ENCODE data around the gene TACSTD2. TPM values are rescaled to one million over a fixed set of nuclear protein-coding genes. Genes with fewer than 3 reads are reported as not detected.

Gene TACSTD2
- polyA plus RNA-seq, 1 donor from 2014 or later: not detected

DNA sequence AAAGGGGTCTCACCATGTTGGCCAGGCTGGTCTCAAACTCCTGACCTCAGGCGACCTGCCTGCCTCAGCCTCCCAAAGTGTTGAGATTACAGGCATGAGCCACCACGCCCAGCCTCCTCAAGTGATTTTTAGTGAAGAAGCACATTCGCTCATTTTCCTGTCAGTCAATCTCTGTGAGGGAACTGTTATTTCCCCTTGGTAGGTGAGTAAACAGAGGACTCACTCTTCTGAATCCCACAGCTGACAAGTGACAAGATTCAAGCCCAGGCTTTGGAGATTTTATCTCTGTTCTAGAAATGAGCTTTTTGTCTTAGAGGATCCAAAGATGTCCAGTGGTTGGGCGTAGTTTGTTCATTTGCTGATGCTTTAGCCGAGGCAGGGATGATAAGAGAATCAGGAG is 43.9 kb upstream of the TACSTD2 start:
- Histone ChIP-seq H3K4me2 (ENCODE audit: low read length) (no peak overlapping the region), H3K36me3 (ENCODE audit: insufficient read depth, low read length) (no peaks in the 10 kb centered on the region), H3K9me2 (ENCODE audit: insufficient read depth, low read length) (no peaks in the 10 kb centered on the region), H4K20me1 (ENCODE audit: insufficient read depth) (no peaks in the 10 kb centered on the region), H3K9me3 (ENCODE audit: low read length) (no peaks in the 10 kb centered on the region), H3K79me2 (replicated peaks; ENCODE audit: insufficient read depth, low read length) (no peaks in the 10 kb centered on the region), H2AFZ (ENCODE audit: low read depth, low read length) (no peak overlapping the region), H3K27me3 (ENCODE audit: insufficient read depth, low read depth, low read length) (no peaks in the 10 kb centered on the region), H3K9ac (ENCODE audit: low read length) (no peak overlapping the region), H3K4me3 (ENCODE audit: low read length) (no peak overlapping the region), H3K27ac (ENCODE audit: low read length) (no peak overlapping the region), H3F3A (ENCODE audit: insufficient read depth, low read length, poor library complexity, severe bottlenecking) (no peaks in the 10 kb centered on the region)
- TF ChIP-seq EP300 (conservative IDR thresholded peaks at IDR 0.05; ENCODE audit: poor library complexity, severe bottlenecking) (no peak), POLR2AphosphoS5 (IDR thresholded peaks at IDR 0.05) (no peak), MXI1 (conservative IDR thresholded peaks at IDR 0.05; ENCODE audit: poor library complexity, severe bottlenecking) (no peak), SMC3 (conservative IDR thresholded peaks at IDR 0.05; ENCODE audit: poor library complexity) (no peak), TAF1 (IDR thresholded peaks at IDR 0.05; ENCODE audit: low read depth) (no peak), RAD21 (conservative IDR thresholded peaks at IDR 0.05) (no peak), EZH2 (IDR thresholded peaks at IDR 0.05; ENCODE audit: borderline replicate concordance, insufficient read depth, low read length, poor library complexity, severe bottlenecking) (no peak)
- TF ChIP-seq, protein P1, sequence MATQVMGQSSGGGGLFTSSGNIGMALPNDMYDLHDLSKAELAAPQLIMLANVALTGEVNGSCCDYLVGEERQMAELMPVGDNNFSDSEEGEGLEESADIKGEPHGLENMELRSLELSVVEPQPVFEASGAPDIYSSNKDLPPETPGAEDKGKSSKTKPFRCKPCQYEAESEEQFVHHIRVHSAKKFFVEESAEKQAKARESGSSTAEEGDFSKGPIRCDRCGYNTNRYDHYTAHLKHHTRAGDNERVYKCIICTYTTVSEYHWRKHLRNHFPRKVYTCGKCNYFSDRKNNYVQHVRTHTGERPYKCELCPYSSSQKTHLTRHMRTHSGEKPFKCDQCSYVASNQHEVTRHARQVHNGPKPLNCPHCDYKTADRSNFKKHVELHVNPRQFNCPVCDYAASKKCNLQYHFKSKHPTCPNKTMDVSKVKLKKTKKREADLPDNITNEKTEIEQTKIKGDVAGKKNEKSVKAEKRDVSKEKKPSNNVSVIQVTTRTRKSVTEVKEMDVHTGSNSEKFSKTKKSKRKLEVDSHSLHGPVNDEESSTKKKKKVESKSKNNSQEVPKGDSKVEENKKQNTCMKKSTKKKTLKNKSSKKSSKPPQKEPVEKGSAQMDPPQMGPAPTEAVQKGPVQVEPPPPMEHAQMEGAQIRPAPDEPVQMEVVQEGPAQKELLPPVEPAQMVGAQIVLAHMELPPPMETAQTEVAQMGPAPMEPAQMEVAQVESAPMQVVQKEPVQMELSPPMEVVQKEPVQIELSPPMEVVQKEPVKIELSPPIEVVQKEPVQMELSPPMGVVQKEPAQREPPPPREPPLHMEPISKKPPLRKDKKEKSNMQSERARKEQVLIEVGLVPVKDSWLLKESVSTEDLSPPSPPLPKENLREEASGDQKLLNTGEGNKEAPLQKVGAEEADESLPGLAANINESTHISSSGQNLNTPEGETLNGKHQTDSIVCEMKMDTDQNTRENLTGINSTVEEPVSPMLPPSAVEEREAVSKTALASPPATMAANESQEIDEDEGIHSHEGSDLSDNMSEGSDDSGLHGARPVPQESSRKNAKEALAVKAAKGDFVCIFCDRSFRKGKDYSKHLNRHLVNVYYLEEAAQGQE (IDR thresholded peaks at IDR 0.05; ENCODE audit: borderline replicate concordance): no peak

- Histone ChIP-seq H2AFZ (ENCODE audit: low read depth, low read length) (no peak overlapping the region), H3K4me2 (ENCODE audit: low read length) (no peak overlapping the region), H3K27me3 (ENCODE audit: insufficient read depth, low read depth, low read length) (no peaks in the 10 kb centered on the region), H4K20me1 (ENCODE audit: insufficient read depth) (no peaks in the 10 kb centered on the region), H3K9me3 (ENCODE audit: low read length) (no peaks in the 10 kb centered on the region), H3K4me3 (ENCODE audit: low read length) (no peak overlapping the region), H3K36me3 (ENCODE audit: insufficient read depth, low read length) (no peaks in the 10 kb centered on the region), H3K9ac (ENCODE audit: low read length) (no peak overlapping the region), H3K9me2 (ENCODE audit: insufficient read depth, low read length) (no peaks in the 10 kb centered on the region), H3K27ac (ENCODE audit: low read length) (no peak overlapping the region), H3F3A (ENCODE audit: insufficient read depth, low read length, poor library complexity, severe bottlenecking) (no peaks in the 10 kb centered on the region), H3K79me2 (replicated peaks; ENCODE audit: insufficient read depth, low read length) (no peaks in the 10 kb centered on the region)
- no peak for TF ChIP-seq EP300 (conservative IDR thresholded peaks at IDR 0.05; ENCODE audit: poor library complexity, severe bottlenecking)
- no peak for TF ChIP-seq SMC3 (conservative IDR thresholded peaks at IDR 0.05; ENCODE audit: poor library complexity)
Measured at GRCh38 chr1:58620259-58620658, 43.2 kb upstream of the TACSTD2 start.

GRCh38 chr1:58619286-58620054 is 42.4 kb upstream of the TACSTD2 start:
- no peak overlapping the region for H3K9ac ChIP-seq (ENCODE audit: low read length)
- no peaks in the 10 kb centered on the region for H3K36me3 ChIP-seq (ENCODE audit: insufficient read depth, low read length)
- H3K27me3 ChIP-seq (ENCODE audit: insufficient read depth, low read depth, low read length): no peaks in the 10 kb centered on the region
- H3K9me3 ChIP-seq (ENCODE audit: low read length): no peaks in the 10 kb centered on the region
- H3K27ac ChIP-seq (ENCODE audit: low read length): no peak overlapping the region
- H3K4me2 ChIP-seq (ENCODE audit: low read length): no peak overlapping the region
- no peaks in the 10 kb centered on the region for H4K20me1 ChIP-seq (ENCODE audit: insufficient read depth)
- H2AFZ ChIP-seq (ENCODE audit: low read depth, low read length): no peak overlapping the region
- H3F3A ChIP-seq (ENCODE audit: insufficient read depth, low read length, poor library complexity, severe bottlenecking): no peaks in the 10 kb centered on the region
- no peaks in the 10 kb centered on the region for H3K79me2 ChIP-seq (replicated peaks; ENCODE audit: insufficient read depth, low read length)
- H3K4me3 ChIP-seq (ENCODE audit: low read length): no peak overlapping the region
- TF ChIP-seq EZH2 (IDR thresholded peaks at IDR 0.05; ENCODE audit: borderline replicate concordance, insufficient read depth, low read length, poor library complexity, severe bottlenecking) (no peak), POLR2AphosphoS5 (IDR thresholded peaks at IDR 0.05) (no peak), RAD21 (conservative IDR thresholded peaks at IDR 0.05) (no peak), SMC3 (conservative IDR thresholded peaks at IDR 0.05; ENCODE audit: poor library complexity) (no peak), EP300 (conservative IDR thresholded peaks at IDR 0.05; ENCODE audit: poor library complexity, severe bottlenecking) (no peak), MXI1 (conservative IDR thresholded peaks at IDR 0.05; ENCODE audit: poor library complexity, severe bottlenecking) (no peak)
- no peaks in the 10 kb centered on the region for H3K9me2 ChIP-seq (ENCODE audit: insufficient read depth, low read length)
